Activated B cell treated with CpG ODN at 0.5 μM for 24 hours (primary cell): Measurements from ENCODE around the gene HOXB8. TPM values are rescaled to one million over a fixed set of nuclear protein-coding genes. Genes with fewer than 3 reads are reported as not detected.
A peak's percentile ranks its signal among the peaks of the same experiment; 100 is the strongest.

Experiments used
- ATAC-seq: fragments of 200-7000 bp; cut with Tn5 transposase; one replicate; pipeline ENCODE4 v1.10.0; 2021; ENCODE audit warnings: low read depth, mild to moderate bottlenecking, moderate library complexity
- CTCF ChIA-PET: fragments of 350-600 bp; sonication (Branson Sonifier 250); formaldehyde crosslinking; loops from one replicate; lab custom pipeline; 2021; ENCODE audit warnings: antibody characterized with exemption; lab: Charles Lee
- POLR2A ChIA-PET: fragments of 350-600 bp; sonication (Branson Sonifier 250); formaldehyde crosslinking; loops from one replicate; lab custom pipeline; 2021; ENCODE audit warnings: antibody characterized with exemption; lab: Charles Lee
- DNase-seq: peaks from one replicate; pipeline ENCODE4 v3.0.0; 2022
- H3K27ac Mint-ChIP-seq: one replicate; pipeline ENCODE4 v1.8.0; 2020; ENCODE audit warnings: mixed read lengths
- H3K27me3 Mint-ChIP-seq: one replicate; pipeline ENCODE4 v1.8.0; 2021; ENCODE audit warnings: mixed read lengths
- H3K36me3 Mint-ChIP-seq: one replicate; pipeline ENCODE4 v1.8.0; 2021; ENCODE audit warnings: low read depth, mixed read lengths
- H3K4me1 Mint-ChIP-seq: one replicate; pipeline ENCODE4 v1.8.0; 2021; ENCODE audit warnings: mixed read lengths
- H3K4me3 Mint-ChIP-seq: one replicate; pipeline ENCODE4 v1.8.0; 2020; ENCODE audit warnings: mild to moderate bottlenecking, mixed read lengths
- H3K9me3 Mint-ChIP-seq: one replicate; pipeline ENCODE4 v1.8.0; 2020; ENCODE audit warnings: mixed read lengths
- CTCF ChIP-seq: fragments of 200-600 bp; IDR thresholded peaks from one replicate; pipeline ENCODE4 v1.8.0; 2022; ENCODE audit warnings: antibody characterized with exemption, mild to moderate bottlenecking
- intact Hi-C: fragments of 100-400 bp; cut with micrococcal nuclease; formaldehyde crosslinking; loops from one replicate; pipeline ENCODE4 v1.15.1; 2024
- total RNA-seq: library from RNA; stranded (reverse); gene quantifications from 2 replicates; pipeline ENCODE4 v1.2.3, GENCODE V29; 2022

HOXB8 gene
- total RNA-seq, 1 donor from 2014 or later = not detected

DNA sequence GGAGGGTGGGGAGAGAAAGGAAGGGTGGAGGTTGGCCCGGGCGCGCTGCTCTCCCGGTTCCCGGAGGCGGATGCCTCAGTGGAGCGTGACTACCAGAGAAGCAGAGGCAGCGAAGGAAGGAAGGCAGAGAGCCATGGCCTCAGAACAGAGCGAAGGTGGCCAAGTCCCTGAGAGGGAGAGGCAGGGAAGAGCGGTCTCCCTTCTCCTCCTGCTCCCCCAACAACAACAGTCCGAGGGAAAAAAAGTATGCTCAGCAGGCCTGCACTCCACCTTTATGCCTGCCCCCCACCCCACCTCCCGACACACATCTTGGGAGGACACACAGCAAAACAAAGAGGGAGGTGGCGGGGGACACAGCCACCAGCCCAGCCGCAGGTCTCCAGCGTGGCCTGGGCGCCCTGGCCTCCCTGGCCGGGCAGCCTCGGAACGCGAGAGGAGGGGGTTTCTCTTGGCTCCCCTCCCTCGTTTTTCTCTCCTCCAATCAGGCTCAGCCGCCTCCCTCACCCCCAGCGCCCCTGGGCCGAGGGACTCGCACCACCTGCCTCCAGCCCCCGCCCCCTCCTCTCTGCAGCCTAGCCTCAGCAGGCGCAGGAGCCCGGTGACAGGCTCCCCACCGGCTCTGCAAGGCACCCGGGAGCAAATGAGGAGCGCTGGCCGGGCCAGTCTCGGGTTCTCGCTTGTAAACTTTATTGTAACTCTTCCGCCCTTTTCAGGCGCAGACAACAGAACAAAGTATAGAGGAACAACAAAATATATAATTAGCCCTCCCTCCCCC is 3.2 kb downstream of the HOXB8 start:
- Mint-ChIP-seq H3K27ac (no peak overlapping the region), H3K4me1 (peaks cover 37% of the 10 kb centered on the region), H3K27me3 (peaks cover 49% of the 10 kb centered on the region), H3K36me3 (peaks cover 7% of the 10 kb centered on the region), H3K4me3 (peak overlapping the region; percentile 95), H3K9me3 (no peaks in the 10 kb centered on the region)
- intact Hi-C loops = loop anchor here (1.0 to 10.0 kb wide), 6 partner anchors 15 to 767 kb away; partner anchors contain the start of genes HOXB4, IGF2BP1 and SCRN2
- no peak for ATAC-seq
- POLR2A ChIA-PET = interaction anchor here (0.7 to 1.0 kb wide), 3 partner anchors 134 to 564 kb away, joined by 4 to 13 read pairs (median 6); partner anchors contain the start of gene NFE2L1
- TF ChIP-seq CTCF = no peak
- DNase-seq = no peak
- CTCF ChIA-PET = no interaction called here

GRCh38 chr17:48611213-48611612 is 3.9 kb downstream of the HOXB8 start:
- Mint-ChIP-seq H3K27me3 (peaks cover 48% of the 10 kb centered on the region), H3K4me3 (peak overlapping the region; percentile 95), H3K9me3 (no peaks in the 10 kb centered on the region), H3K4me1 (peaks cover 37% of the 10 kb centered on the region), H3K36me3 (peaks cover 7% of the 10 kb centered on the region), H3K27ac (peak overlapping the region; percentile 59)
- ChIA-PET POLR2A (no interaction called here), CTCF (no interaction called here)
- intact Hi-C loops = loop anchor here (1.0 to 10.0 kb wide), 4 partner anchors 33 to 766 kb away; partner anchors contain the start of genes HOXB4, IGF2BP1 and SCRN2
- DNase-seq (no peak), ATAC-seq (no peak)
- no peak for TF ChIP-seq CTCF

DNA sequence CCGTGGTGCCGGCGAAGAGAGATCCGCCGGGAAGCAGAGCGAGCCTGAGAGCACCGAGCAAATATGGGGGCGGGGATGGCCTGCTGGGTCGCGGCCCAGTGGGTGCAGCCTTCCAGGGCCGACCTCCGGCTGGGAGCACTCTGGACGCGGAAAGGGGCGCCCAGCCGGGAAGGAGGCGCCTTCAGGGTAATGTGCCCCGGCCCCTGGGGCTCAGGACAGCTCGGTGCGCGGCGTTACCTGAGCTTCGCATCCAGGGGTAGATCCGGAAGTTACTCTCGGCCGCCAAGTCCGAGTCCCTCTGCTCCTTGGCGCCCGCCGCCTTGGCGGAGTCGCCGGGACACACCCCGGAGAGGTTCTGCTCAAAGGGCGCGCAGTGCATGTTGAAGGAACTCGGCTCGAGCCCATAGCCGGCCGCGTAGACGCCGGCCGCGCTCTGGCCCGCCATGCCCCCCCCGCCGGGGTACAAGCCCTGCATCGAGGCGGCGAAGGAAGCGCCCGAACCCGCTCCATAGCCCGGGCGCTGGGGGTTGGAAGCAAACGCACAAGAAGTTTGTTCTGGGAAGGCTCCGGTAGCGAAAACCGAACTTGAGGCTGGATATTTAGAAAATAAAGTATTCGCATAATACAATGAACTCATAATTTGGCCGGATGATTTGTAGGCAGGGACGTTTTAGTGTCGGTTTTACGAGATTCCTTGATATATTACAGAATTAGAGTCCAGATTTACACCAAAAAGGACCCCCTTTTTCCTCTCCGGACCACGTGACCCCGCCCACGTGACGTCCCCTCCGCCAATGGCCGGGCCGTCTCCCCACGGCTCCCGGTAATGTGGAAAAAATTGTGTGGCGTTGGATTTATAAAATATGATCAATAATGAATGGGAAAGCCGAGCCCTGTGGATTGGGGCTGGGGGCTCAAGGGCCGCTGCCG is 4.5 kb downstream of the HOXB8 start, which contains the start of gene HOXB7:
HOXB7 (minus strand) TSS at position 736 of the 930 bp plus-strand sequence; CDS start at position 637, 99 bp downstream.
- ChIA-PET CTCF (interaction anchor here (2.7 kb wide), 1 partner anchor 9 kb away, joined by 16 read pairs; no protein-coding TSS in a partner anchor), POLR2A (interaction anchor here (0.6 to 0.7 kb wide), 3 partner anchors 9 to 562 kb away, joined by 3 to 5 read pairs (median 5); no protein-coding TSS in a partner anchor)
- H3K27me3 Mint-ChIP-seq = peaks cover 42% of the 10 kb centered on the region
- H3K4me3 Mint-ChIP-seq = peak within 1 kb of the TSS; percentile 95
- no peak for TF ChIP-seq CTCF
- intact Hi-C loops = loop anchor here (1.0 to 10.0 kb wide), 4 partner anchors 32 to 766 kb away; partner anchors contain the start of genes HOXB4, IGF2BP1 and SCRN2
- peak; percentile 68 for DNase-seq
- H3K27ac Mint-ChIP-seq = peak within 1 kb of the TSS; percentile 59
- no peaks in the 10 kb centered on the region for H3K9me3 Mint-ChIP-seq
- H3K36me3 Mint-ChIP-seq = peaks cover 7% of the 10 kb centered on the region
- peak; percentile 43 for ATAC-seq
- H3K4me1 Mint-ChIP-seq = peaks cover 37% of the 10 kb centered on the region

DNA sequence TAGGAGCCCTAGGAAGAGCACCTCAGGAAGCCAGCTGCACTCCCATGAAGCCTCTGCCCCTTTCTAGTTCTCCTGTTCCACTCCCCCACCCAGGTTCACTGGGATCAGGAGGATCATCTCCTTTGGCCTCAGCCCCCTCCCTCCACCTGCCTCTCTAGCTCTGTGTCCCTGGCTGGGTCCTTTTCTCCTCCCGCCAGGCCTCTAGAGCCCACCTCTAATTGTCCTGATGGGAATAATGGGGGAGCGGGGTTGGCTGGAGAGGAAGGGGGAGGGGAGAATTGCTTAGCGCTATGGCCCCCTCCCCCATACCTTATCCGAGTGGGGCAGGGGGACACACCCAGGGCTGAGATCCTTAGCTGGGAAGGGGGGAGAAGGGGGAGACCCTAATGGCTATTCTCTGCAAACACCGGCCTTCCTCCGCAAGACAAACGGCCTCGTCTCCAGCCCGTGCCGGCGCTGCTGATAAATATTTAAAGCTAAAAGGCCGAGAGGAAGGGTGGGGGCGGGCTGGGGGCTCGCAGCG is 5.3 kb downstream of the HOXB8 start:
- Mint-ChIP-seq H3K36me3 (peaks cover 7% of the 10 kb centered on the region), H3K27ac (no peak overlapping the region), H3K9me3 (no peaks in the 10 kb centered on the region), H3K27me3 (peaks cover 40% of the 10 kb centered on the region), H3K4me3 (peak overlapping the region; percentile 95), H3K4me1 (peaks cover 35% of the 10 kb centered on the region)
- ChIA-PET CTCF (interaction anchor here (2.7 kb wide), 1 partner anchor 10 kb away, joined by 16 read pairs; no protein-coding TSS in a partner anchor), POLR2A (interaction anchor here (0.6 to 0.7 kb wide), 3 partner anchors 8 to 561 kb away, joined by 3 to 5 read pairs (median 5); no protein-coding TSS in a partner anchor)
- intact Hi-C loops = loop anchor here (5.0 to 10.0 kb wide), 3 partner anchors 137 to 765 kb away; partner anchors contain the start of genes IGF2BP1 and SCRN2
- no peak for ATAC-seq
- TF ChIP-seq CTCF = no peak
- DNase-seq = no peak
